Measurements from ENCODE around the gene OPCML.

GRCh38 chr11:132610791-132611190, 921.5 kb downstream of the OPCML start:
- TF ChIP-seq POLR2A (IDR thresholded peaks at IDR 0.05) (no peak), POLR2AphosphoS5 (IDR thresholded peaks at IDR 0.05) (no peak)
- TF ChIP-seq, protein P1, sequence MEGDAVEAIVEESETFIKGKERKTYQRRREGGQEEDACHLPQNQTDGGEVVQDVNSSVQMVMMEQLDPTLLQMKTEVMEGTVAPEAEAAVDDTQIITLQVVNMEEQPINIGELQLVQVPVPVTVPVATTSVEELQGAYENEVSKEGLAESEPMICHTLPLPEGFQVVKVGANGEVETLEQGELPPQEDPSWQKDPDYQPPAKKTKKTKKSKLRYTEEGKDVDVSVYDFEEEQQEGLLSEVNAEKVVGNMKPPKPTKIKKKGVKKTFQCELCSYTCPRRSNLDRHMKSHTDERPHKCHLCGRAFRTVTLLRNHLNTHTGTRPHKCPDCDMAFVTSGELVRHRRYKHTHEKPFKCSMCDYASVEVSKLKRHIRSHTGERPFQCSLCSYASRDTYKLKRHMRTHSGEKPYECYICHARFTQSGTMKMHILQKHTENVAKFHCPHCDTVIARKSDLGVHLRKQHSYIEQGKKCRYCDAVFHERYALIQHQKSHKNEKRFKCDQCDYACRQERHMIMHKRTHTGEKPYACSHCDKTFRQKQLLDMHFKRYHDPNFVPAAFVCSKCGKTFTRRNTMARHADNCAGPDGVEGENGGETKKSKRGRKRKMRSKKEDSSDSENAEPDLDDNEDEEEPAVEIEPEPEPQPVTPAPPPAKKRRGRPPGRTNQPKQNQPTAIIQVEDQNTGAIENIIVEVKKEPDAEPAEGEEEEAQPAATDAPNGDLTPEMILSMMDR (IDR thresholded peaks at IDR 0.05), result no peak

All from prostate gland (tissue), 2 donors.